HUES48 (cell line): Measurements from ENCODE around the gene PLXDC2.
A peak's percentile ranks its signal among the peaks of the same experiment; 100 is the strongest.
"Not testable (repeated sequence)": the region's sequence is repeated elsewhere in the genome, so short reads cannot be mapped to it uniquely, and the experiment has no call there.

Source experiments
- H3K27ac ChIP-seq: one replicate; pipeline ENCODE4 v1.7.0; 2013; ENCODE audit warnings: low read depth, low read length, inconsistent platforms
- H3K27me3 ChIP-seq: 2 replicates; pipeline ENCODE4 v1.6.1; 2013; ENCODE audit warnings: mild to moderate bottlenecking, low read length; ENCODE audit not compliant: control insufficient read depth, insufficient read depth
- H3K36me3 ChIP-seq: 2 replicates; pipeline ENCODE4 v1.6.1; 2013; ENCODE audit warnings: low read length; ENCODE audit not compliant: control insufficient read depth, insufficient read depth
- H3K4me1 ChIP-seq: 2 replicates; pipeline ENCODE4 v1.6.1; 2013; ENCODE audit warnings: mild to moderate bottlenecking, low read length; ENCODE audit not compliant: control insufficient read depth, insufficient read depth
- H3K4me3 ChIP-seq: 2 replicates; pipeline ENCODE4 v1.5.1; 2013; ENCODE audit warnings: mild to moderate bottlenecking, low read depth, low read length
- H3K9ac ChIP-seq: 2 replicates; pipeline ENCODE4 v1.6.1; 2013; ENCODE audit warnings: mild to moderate bottlenecking, low read depth, low read length, moderate library complexity
- H3K9me3 ChIP-seq: 2 replicates; pipeline ENCODE4 v1.6.1; 2013; ENCODE audit warnings: low read length; ENCODE audit not compliant: control insufficient read depth, insufficient read depth

The PLXDC2 gene

DNA sequence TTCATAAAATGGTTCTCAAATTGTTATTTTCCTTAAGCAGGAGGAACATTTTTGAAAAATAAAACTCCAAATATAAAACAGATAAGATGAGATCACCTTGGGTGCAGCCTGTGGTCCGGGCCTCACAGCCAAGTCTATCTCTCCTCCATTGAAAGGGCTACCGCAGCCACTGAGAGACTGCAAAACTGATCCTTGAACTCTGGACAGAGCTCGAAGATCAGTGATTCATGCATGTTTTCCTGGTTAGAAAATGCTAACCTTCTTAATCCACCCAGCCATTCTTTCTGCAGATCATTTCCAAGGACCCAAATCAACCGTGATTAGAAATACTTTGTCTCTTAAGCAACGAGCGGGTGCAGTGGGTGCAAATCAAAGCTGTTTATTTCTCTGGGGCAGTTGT lies 378.8 kb downstream of the PLXDC2 start:
- no peak overlapping the region for H3K27ac ChIP-seq
- peaks cover 29% of the 10 kb centered on the region for H3K4me1 ChIP-seq
- no peaks in the 10 kb centered on the region for H3K9me3 ChIP-seq
- no peak overlapping the region for H3K4me3 ChIP-seq
- no peaks in the 10 kb centered on the region for H3K36me3 ChIP-seq
- H3K9ac ChIP-seq: no peak overlapping the region
- H3K27me3 ChIP-seq: no peaks in the 10 kb centered on the region

- no peak overlapping the region for H3K9ac ChIP-seq
- H3K4me1 ChIP-seq: peaks cover 14% of the 10 kb centered on the region
- no peaks in the 10 kb centered on the region for H3K36me3 ChIP-seq
- no peak overlapping the region for H3K27ac ChIP-seq
- no peaks in the 10 kb centered on the region for H3K27me3 ChIP-seq
- no peak overlapping the region for H3K4me3 ChIP-seq
- no peaks in the 10 kb centered on the region for H3K9me3 ChIP-seq
These were observed 384.5 kb downstream of the PLXDC2 start for GRCh38 chr10:20200758-20201157.

DNA sequence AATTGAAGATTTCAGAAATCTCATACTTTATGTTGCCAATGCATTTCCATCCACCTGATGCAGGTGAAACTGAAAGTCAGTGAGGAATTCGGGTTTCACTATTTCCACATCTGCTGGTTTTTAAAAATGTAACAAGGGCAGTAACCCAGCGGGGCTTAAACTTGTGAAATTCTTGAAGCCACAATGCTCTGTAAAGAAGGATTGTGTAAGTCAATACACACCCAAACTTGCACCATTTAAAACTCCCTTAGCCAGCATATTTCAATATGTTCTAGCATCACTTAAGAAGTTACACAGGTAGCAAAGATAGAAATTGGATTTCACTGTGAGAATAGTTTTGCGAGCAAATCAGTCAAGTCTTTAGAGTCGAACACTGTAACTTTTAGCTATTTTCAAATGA lies 386.1 kb downstream of the PLXDC2 start:
- H3K27me3 ChIP-seq: no peaks in the 10 kb centered on the region

GRCh38 chr10:20207653-20208052 lies 391.4 kb downstream of the PLXDC2 start:
- H3K36me3 ChIP-seq: no peaks in the 10 kb centered on the region
- no peak overlapping the region for H3K9ac ChIP-seq
- peak overlapping the region; percentile 94 for H3K27ac ChIP-seq
- H3K27me3 ChIP-seq: no peaks in the 10 kb centered on the region
- no peaks in the 10 kb centered on the region for H3K9me3 ChIP-seq
- H3K4me1 ChIP-seq: peaks cover 12% of the 10 kb centered on the region
- H3K4me3 ChIP-seq: no peak overlapping the region

More for the DNA sequence above, 386.1 kb downstream of the PLXDC2 start:
- Histone ChIP-seq H3K4me1 (peaks cover 4% of the 10 kb centered on the region; the same call in 1 of the 2 replicates), H3K36me3 (no peaks in the 10 kb centered on the region), H3K4me3 (no peak overlapping the region), H3K9ac (no peak overlapping the region), H3K27ac (no peak overlapping the region), H3K9me3 (no peaks in the 10 kb centered on the region)

DNA sequence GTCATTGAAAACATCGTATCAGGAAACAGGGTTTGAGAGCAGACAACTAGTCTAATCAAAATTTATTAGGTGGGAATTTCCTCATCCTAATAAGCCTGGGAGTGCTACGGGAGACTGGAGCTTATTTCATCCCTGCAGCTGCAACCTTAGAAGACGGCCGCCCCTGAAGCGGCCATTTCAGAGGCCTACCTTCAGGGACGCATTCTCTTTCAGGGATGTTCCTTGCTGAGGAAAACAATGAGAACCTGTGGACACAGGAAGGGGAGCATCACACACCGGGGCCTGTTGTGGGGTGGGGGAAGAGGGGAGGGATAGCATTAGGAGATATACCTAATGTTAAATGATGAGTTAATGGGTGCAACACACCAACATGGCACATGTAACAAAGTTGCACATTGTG lies 392.9 kb downstream of the PLXDC2 start:
- not testable (repeated sequence) for H3K9me3 ChIP-seq, H3K36me3 ChIP-seq, H3K9ac ChIP-seq, H3K4me3 ChIP-seq, H3K27me3 ChIP-seq
- Histone ChIP-seq H3K27ac (peak overlapping the region; percentile 94), H3K4me1 (peaks cover 16% of the 10 kb centered on the region)

GRCh38 chr10:20215547-20216152 lies 399.4 kb downstream of the PLXDC2 start:
- peak overlapping the region; percentile 77 for H3K27ac ChIP-seq
- H3K27me3 ChIP-seq: no peaks in the 10 kb centered on the region

GRCh38 chr10:20221356-20221755 lies 405.1 kb downstream of the PLXDC2 start:
- H3K27ac ChIP-seq: no peak overlapping the region
- H3K9me3 ChIP-seq: no peaks in the 10 kb centered on the region
- peaks cover 8% of the 10 kb centered on the region; the same call in 1 of the 2 replicates for H3K36me3 ChIP-seq
- H3K4me1 ChIP-seq: peaks cover 22% of the 10 kb centered on the region
- no peaks in the 10 kb centered on the region for H3K27me3 ChIP-seq
- no peak overlapping the region for H3K9ac ChIP-seq
- H3K4me3 ChIP-seq: no peak overlapping the region

More at GRCh38 chr10:20215547-20216152, 399.4 kb downstream of the PLXDC2 start:
- Histone ChIP-seq H3K4me1 (peaks cover 40% of the 10 kb centered on the region), H3K36me3 (peaks cover 8% of the 10 kb centered on the region; the same call in 1 of the 2 replicates), H3K4me3 (peak overlapping the region; percentile 40; the same call in 1 of the 2 replicates), H3K9ac (no peak overlapping the region), H3K9me3 (no peaks in the 10 kb centered on the region)

- Histone ChIP-seq H3K27me3 (no peaks in the 10 kb centered on the region), H3K4me1 (no peaks in the 10 kb centered on the region), H3K27ac (no peak overlapping the region), H3K4me3 (no peak overlapping the region), H3K9ac (no peak overlapping the region), H3K9me3 (no peaks in the 10 kb centered on the region), H3K36me3 (no peaks in the 10 kb centered on the region)
These were observed 412.5 kb downstream of the PLXDC2 start for GRCh38 chr10:20228729-20229128.

DNA sequence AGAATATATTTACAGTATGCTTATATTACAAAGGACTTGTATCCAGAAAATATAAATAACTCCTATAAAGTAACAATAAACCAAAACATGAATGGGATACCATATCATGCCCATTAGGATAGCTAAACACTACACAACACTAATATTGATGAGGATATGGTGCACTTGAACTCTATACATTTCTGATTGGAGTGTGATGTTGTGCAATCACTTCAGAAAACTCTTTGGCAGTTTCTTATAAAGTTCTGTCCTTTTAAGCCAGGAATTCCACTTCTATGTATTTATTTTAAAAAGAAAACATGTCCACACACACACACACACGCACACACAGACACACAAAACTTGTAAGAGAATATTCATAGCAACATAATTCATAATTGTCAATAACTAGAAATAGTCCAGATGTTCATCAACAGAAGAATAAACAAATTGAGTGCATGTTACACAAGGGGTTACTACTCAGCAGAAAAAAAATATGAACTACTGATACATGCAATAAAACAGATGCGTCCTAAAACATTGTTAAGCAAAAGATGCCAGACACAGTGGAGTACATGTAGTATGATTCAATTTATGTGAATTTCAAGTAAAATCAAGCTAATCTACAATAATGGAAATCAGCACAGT lies 416.0 kb downstream of the PLXDC2 start:
- no peaks in the 10 kb centered on the region for H3K9me3 ChIP-seq

GRCh38 chr10:20233423-20233822 lies 417.2 kb downstream of the PLXDC2 start:
- no peak overlapping the region for H3K9ac ChIP-seq
- no peak overlapping the region for H3K4me3 ChIP-seq
- H3K9me3 ChIP-seq: no peaks in the 10 kb centered on the region
- no peak overlapping the region for H3K27ac ChIP-seq
- H3K36me3 ChIP-seq: no peaks in the 10 kb centered on the region
- H3K27me3 ChIP-seq: no peaks in the 10 kb centered on the region
- no peaks in the 10 kb centered on the region for H3K4me1 ChIP-seq

More for the DNA sequence above, 416.0 kb downstream of the PLXDC2 start:
- H3K36me3 ChIP-seq: no peaks in the 10 kb centered on the region
- no peak overlapping the region for H3K27ac ChIP-seq
- no peaks in the 10 kb centered on the region for H3K27me3 ChIP-seq
- H3K9ac ChIP-seq: no peak overlapping the region
- H3K4me1 ChIP-seq: no peaks in the 10 kb centered on the region
- H3K4me3 ChIP-seq: no peak overlapping the region

GRCh38 chr10:20234579-20234978 lies 418.3 kb downstream of the PLXDC2 start:
- Histone ChIP-seq H3K36me3 (no peaks in the 10 kb centered on the region), H3K9me3 (no peaks in the 10 kb centered on the region), H3K4me3 (no peak overlapping the region), H3K27me3 (no peaks in the 10 kb centered on the region), H3K4me1 (no peaks in the 10 kb centered on the region), H3K9ac (no peak overlapping the region), H3K27ac (no peak overlapping the region)
